Measurements from ENCODE around the gene USP20. TPM values are rescaled to one million over a fixed set of nuclear protein-coding genes. Genes with fewer than 3 reads are reported as not detected.

The USP20 gene
- total and polyA plus RNA-seq, 10 of the 15 experiments (the other 5 are each of a cell fraction or from before 2014, with no cell fraction given), result 0.66 to 23.3 (median 11.0) TPM

DNA sequence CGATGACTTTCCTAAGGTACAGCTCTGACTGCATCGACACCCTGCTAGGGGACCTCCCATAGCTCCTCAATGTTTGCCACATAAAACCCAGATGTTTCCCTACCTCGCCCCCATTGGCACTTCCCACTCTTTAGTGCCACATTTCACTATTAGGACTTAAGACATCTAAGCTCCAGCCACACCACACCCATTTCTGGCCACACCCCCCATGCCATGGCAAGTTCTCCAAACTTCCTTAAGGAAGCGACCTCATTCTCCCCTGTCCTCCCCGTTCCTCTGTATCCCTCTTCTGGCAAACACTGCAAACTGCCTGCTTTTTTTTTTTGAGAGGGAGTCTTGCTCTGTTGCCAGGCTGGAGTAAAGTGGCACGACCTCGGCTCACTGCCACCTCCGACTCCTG is 62.9 kb downstream of the USP20 start:
- Histone ChIP-seq H3K27ac (ENCODE audit: control insufficient read depth, insufficient read depth) (no peak overlapping the region), H3K79me2 (ENCODE audit: control insufficient read depth, insufficient read depth, low read length) (peaks cover 30% of the 10 kb centered on the region), H3K4me3 (no peak overlapping the region), H3K27me3 (replicated peaks in 1 of 2; ENCODE audit: control insufficient read depth in 2 of 2, insufficient read depth in 2 of 2, low read length in 1 of 2) (no peaks in the 10 kb centered on the region), H3K9ac (ENCODE audit: control insufficient read depth, insufficient read depth, low read length) (no peak overlapping the region), H3K9me3 (replicated peaks; ENCODE audit: control insufficient read depth, insufficient read depth, low read length) (no peaks in the 10 kb centered on the region; the same call in 2 of the 3 replicates), H3K4me2 (ENCODE audit: control insufficient read depth, insufficient read depth) (no peak overlapping the region), H3K4me1 (ENCODE audit: control insufficient read depth, insufficient read depth, low read length) (peaks cover 81% of the 10 kb centered on the region), H3K36me3 (ENCODE audit: control insufficient read depth in 2 of 2, insufficient read depth in 2 of 2, low read length in 1 of 2) (peaks cover 25 to 58% of the 10 kb centered on the region in 2 experiments), H2AFZ (ENCODE audit: control insufficient read depth, low read depth, low read length) (no peak overlapping the region), H4K20me1 (ENCODE audit: control insufficient read depth, insufficient read depth) (no peaks in the 10 kb centered on the region)
- intact Hi-C loops (cut with micrococcal nuclease; ENCODE audit: unreplicated experiment) (no loop called here), in situ Hi-C loops (cut with MboI) (no loop called here)
- ChIA-PET SMC1A (ENCODE audit: uncharacterized antibody, unreplicated experiment) (interaction anchor here (1.8 to 2.3 kb wide), 2 partner anchors 13 to 25 kb away, joined by 3 to 7 read pairs; no protein-coding TSS in a partner anchor), RAD21 (ENCODE audit: unreplicated experiment) (no interaction called here), POLR2A (interaction anchor here (0.8 kb wide), 1 partner anchor 10 kb away, joined by 3 read pairs; no protein-coding TSS in a partner anchor), CTCF (interaction anchor here (0.8 to 1.4 kb wide), 5 partner anchors 13 to 169 kb away, joined by 3 to 6 read pairs (median 4); no protein-coding TSS in a partner anchor)
- FAIRE-seq, result no peak
- ATAC-seq, result no peak
- 98% methylated on average over 8 of the region's 8 CpGs for WGBS (ENCODE audit: insufficient coverage, insufficient replicate concordance, low lambda C conversion rate, missing lambda C conversion rate)
- BruUV-seq (replicated peaks), result no TSS peak
- TF ChIP-seq ETV6 (conservative IDR thresholded peaks at IDR 0.05 in 1 of 2, IDR thresholded peaks at IDR 0.05 in 1 of 2; ENCODE audit: borderline replicate concordance in 1 of 2, low read depth in 1 of 2) (no peak), RFX5 (IDR thresholded peaks at IDR 0.05; ENCODE audit: low read depth, low read length) (no peak), HDGF (IDR thresholded peaks at IDR 0.05) (no peak), CREM (IDR thresholded peaks at IDR 0.05; ENCODE audit: low read depth) (no peak), SUPT20H (IDR thresholded peaks at IDR 0.05; ENCODE audit: borderline replicate concordance, control insufficient read depth, low read depth, low read length) (no peak), KAT2A (conservative IDR thresholded peaks at IDR 0.05; ENCODE audit: control insufficient read depth, low read depth, low read length) (no peak), ZSCAN29 (IDR thresholded peaks at IDR 0.05) (no peak)
- TF ChIP-seq, protein P1, sequence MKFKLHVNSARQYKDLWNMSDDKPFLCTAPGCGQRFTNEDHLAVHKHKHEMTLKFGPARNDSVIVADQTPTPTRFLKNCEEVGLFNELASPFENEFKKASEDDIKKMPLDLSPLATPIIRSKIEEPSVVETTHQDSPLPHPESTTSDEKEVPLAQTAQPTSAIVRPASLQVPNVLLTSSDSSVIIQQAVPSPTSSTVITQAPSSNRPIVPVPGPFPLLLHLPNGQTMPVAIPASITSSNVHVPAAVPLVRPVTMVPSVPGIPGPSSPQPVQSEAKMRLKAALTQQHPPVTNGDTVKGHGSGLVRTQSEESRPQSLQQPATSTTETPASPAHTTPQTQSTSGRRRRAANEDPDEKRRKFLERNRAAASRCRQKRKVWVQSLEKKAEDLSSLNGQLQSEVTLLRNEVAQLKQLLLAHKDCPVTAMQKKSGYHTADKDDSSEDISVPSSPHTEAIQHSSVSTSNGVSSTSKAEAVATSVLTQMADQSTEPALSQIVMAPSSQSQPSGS (IDR thresholded peaks at IDR 0.05; ENCODE audit: low read length), result no peak
- no peak for DNase-seq (ENCODE audit: low read depth, low spot score)
